DND-41 (cell line): Measurements from ENCODE around the gene NBAS.

Source experiments
- ATAC-seq: fragments of 200-7000 bp; cut with Tn5 transposase; 3 replicates; pipeline ENCODE4 v1.9.1; 2021; ENCODE audit warnings: low read depth; ENCODE audit not compliant: insufficient read depth
- DNase-seq: peaks from one replicate; pipeline ENCODE4 v3.0.0-alpha.2; 2020
- H2AFZ ChIP-seq: 2 replicates; pipeline ENCODE4 v1.6.0; 2012; ENCODE audit warnings: low read depth, low read length
- H3K27ac ChIP-seq: 2 replicates; pipeline ENCODE4 v1.5.1; 2012; ENCODE audit warnings: low read length, inconsistent platforms
- H3K27me3 ChIP-seq: fragments of 200-600 bp; sonication (generic); 2 replicates; pipeline ENCODE4 v1.6.0; 2012; ENCODE audit warnings: low read length, mild to moderate bottlenecking, inconsistent platforms; ENCODE audit not compliant: insufficient read depth, poor library complexity
- H3K36me3 ChIP-seq: 2 replicates; pipeline ENCODE4 v1.5.1; 2012; ENCODE audit warnings: low read length, inconsistent platforms; ENCODE audit not compliant: insufficient read depth
- H3K4me1 ChIP-seq: 2 replicates; pipeline ENCODE4 v1.5.1; 2012; ENCODE audit warnings: mild to moderate bottlenecking, low read length; ENCODE audit not compliant: insufficient read depth
- H3K4me2 ChIP-seq: 2 replicates; pipeline ENCODE4 v1.6.0; 2012; ENCODE audit warnings: mild to moderate bottlenecking, moderate library complexity, low read length, inconsistent platforms; ENCODE audit not compliant: insufficient read depth
- H3K4me3 ChIP-seq, 2 experiments: fragments of 200-600 bp in 1 of 2; shearing (Covaris generic) in 1 of 2; 2 replicates each; pipeline ENCODE4 v1.5.1; 2012 to 2016; ENCODE audit warnings: inconsistent platforms in 2 of 2, low read length in 2 of 2, mild to moderate bottlenecking in 2 of 2, low read depth in 1 of 2, moderate library complexity in 1 of 2
- H3K79me2 ChIP-seq: 2 replicates; pipeline ENCODE4 v1.6.0; 2012; ENCODE audit warnings: low read length, inconsistent platforms; ENCODE audit not compliant: insufficient read depth
- H3K9ac ChIP-seq: 2 replicates; pipeline ENCODE4 v1.6.0; 2012; ENCODE audit warnings: low read depth, mild to moderate bottlenecking, inconsistent platforms, low read length, moderate library complexity
- H3K9me3 ChIP-seq: 2 replicates; pipeline ENCODE4 v1.5.1; 2012; ENCODE audit warnings: low read length, moderate library complexity, mild to moderate bottlenecking, inconsistent platforms; ENCODE audit not compliant: insufficient read depth, severe bottlenecking
- H4K20me1 ChIP-seq: 2 replicates; pipeline ENCODE4 v1.6.0; 2012; ENCODE audit warnings: low read length; ENCODE audit not compliant: insufficient read depth
- CTCF ChIP-seq: IDR thresholded peaks from 2 replicates; pipeline ENCODE4 v1.5.1; 2012; ENCODE audit warnings: borderline replicate concordance, low read length, moderate library complexity, mild to moderate bottlenecking; ENCODE audit not compliant: poor library complexity, severe bottlenecking; ENCODE audit errors: extremely low read depth
- EZH2 ChIP-seq: IDR thresholded peaks from 3 replicates; pipeline ENCODE4 v1.6.1; 2012; ENCODE audit warnings: borderline replicate concordance, low read depth, mild to moderate bottlenecking, moderate library complexity, low read length, inconsistent platforms; ENCODE audit not compliant: severe bottlenecking

Gene NBAS

GRCh38 chr2:15293262-15293937 is 267.7 kb downstream of the NBAS start:
- no peak for TF ChIP-seq CTCF
- TF ChIP-seq EZH2, result no peak
- ATAC-seq (no peak), DNase-seq (no peak)
- Histone ChIP-seq H3K36me3 (peaks cover 15% of the 10 kb centered on the region), H3K9me3 (no peaks in the 10 kb centered on the region), H3K27me3 (no peaks in the 10 kb centered on the region), H3K4me3 (no peak overlapping the region), H2AFZ (no peak overlapping the region), H3K79me2 (no peaks in the 10 kb centered on the region), H3K27ac (no peak overlapping the region), H3K9ac (no peak overlapping the region), H4K20me1 (no peaks in the 10 kb centered on the region), H3K4me2 (no peak overlapping the region), H3K4me1 (peaks cover 4% of the 10 kb centered on the region)

GRCh38 chr2:15287447-15288184 is 273.5 kb downstream of the NBAS start:
- H3K9ac ChIP-seq, result no peak overlapping the region
- H3K36me3 ChIP-seq, result peaks cover 26% of the 10 kb centered on the region
- DNase-seq, result no peak

GRCh38 chr2:15284614-15285013 is 276.5 kb downstream of the NBAS start:
- Histone ChIP-seq H3K9me3 (no peaks in the 10 kb centered on the region), H3K4me2 (no peak overlapping the region), H3K27me3 (no peaks in the 10 kb centered on the region), H3K36me3 (peaks cover 21% of the 10 kb centered on the region; the same call in 1 of the 2 replicates), H3K27ac (no peak overlapping the region), H3K4me1 (no peaks in the 10 kb centered on the region), H3K79me2 (no peaks in the 10 kb centered on the region), H4K20me1 (no peaks in the 10 kb centered on the region), H3K9ac (no peak overlapping the region), H3K4me3 (no peak overlapping the region), H2AFZ (no peak overlapping the region)
- no peak for ATAC-seq
- DNase-seq, result no peak
- TF ChIP-seq CTCF, result no peak
- no peak for TF ChIP-seq EZH2

More at GRCh38 chr2:15287447-15288184, 273.5 kb downstream of the NBAS start:
- no peaks in the 10 kb centered on the region for H3K4me1 ChIP-seq
- no peak overlapping the region for H3K4me3 ChIP-seq
- H3K9me3 ChIP-seq, result no peaks in the 10 kb centered on the region
- no peak overlapping the region for H3K27ac ChIP-seq
- no peak overlapping the region for H3K4me2 ChIP-seq
- H2AFZ ChIP-seq, result no peak overlapping the region
- no peaks in the 10 kb centered on the region for H3K79me2 ChIP-seq
- ATAC-seq, result no peak
- no peaks in the 10 kb centered on the region for H3K27me3 ChIP-seq
- no peaks in the 10 kb centered on the region for H4K20me1 ChIP-seq
- no peak for TF ChIP-seq EZH2
- no peak for TF ChIP-seq CTCF
